ENCODE measurements around the gene CTTN.

DNA sequence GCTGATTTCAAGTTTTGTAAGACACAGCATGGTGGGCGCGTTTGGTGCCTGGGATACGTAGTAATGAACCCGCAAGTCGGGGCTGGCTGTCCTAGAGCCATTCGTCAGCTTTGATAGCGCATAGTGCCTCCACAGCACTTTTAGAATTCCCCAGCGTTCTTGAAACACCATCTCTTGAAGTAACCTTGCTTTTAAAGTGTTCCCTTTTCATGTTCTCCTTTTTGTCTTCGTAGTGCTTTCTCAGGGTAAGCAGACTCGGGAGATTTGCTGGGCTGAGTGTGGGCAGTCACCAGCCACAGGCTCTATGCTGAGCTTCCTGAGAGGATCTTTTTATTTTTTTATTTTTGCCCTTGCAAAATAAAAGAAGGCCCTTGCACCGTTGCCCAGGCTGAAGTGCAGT is 39.6 kb upstream of the CTTN start:
- TF ChIP-seq, protein P1, sequence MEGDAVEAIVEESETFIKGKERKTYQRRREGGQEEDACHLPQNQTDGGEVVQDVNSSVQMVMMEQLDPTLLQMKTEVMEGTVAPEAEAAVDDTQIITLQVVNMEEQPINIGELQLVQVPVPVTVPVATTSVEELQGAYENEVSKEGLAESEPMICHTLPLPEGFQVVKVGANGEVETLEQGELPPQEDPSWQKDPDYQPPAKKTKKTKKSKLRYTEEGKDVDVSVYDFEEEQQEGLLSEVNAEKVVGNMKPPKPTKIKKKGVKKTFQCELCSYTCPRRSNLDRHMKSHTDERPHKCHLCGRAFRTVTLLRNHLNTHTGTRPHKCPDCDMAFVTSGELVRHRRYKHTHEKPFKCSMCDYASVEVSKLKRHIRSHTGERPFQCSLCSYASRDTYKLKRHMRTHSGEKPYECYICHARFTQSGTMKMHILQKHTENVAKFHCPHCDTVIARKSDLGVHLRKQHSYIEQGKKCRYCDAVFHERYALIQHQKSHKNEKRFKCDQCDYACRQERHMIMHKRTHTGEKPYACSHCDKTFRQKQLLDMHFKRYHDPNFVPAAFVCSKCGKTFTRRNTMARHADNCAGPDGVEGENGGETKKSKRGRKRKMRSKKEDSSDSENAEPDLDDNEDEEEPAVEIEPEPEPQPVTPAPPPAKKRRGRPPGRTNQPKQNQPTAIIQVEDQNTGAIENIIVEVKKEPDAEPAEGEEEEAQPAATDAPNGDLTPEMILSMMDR (conservative IDR thresholded peaks at IDR 0.05), result no peak
- TF ChIP-seq EZH2 (IDR thresholded peaks at IDR 0.05; ENCODE audit: low read depth), result no peak

Measured in PC-9 (cell line).